HCT116 (cell line): ENCODE data around the gene TOPORS.

Experiments
- CEBPB ChIP-seq: IDR thresholded peaks from 2 replicates; pipeline ENCODE4 v1.6.1; 2012; ENCODE audit warnings: low read depth
- CTCF ChIP-seq, 3 experiments: fragments of 200-600 bp in 1 of 3; sonication (generic) in 1 of 3; IDR thresholded peaks in 2 of 3; conservative IDR thresholded peaks in 1 of 3; 2 replicates each; pipeline ENCODE4 v1.5.1; 2012 to 2017; ENCODE audit warnings: low read depth in 2 of 3, low read length in 2 of 3, antibody characterized with exemption in 1 of 3, borderline replicate concordance in 1 of 3, control low read depth in 1 of 3, mild to moderate bottlenecking in 1 of 3, mixed read lengths in 1 of 3, mixed run types in 1 of 3, moderate library complexity in 1 of 3; ENCODE audit not compliant: insufficient read depth in 1 of 3
- EZH2 ChIP-seq: fragments of 200-600 bp; sonication (generic); IDR thresholded peaks from 2 replicates; pipeline ENCODE4 v1.6.1; 2017; ENCODE audit warnings: antibody characterized with exemption, mixed run types
- FOSL1 ChIP-seq: IDR thresholded peaks from 2 replicates; pipeline ENCODE4 v1.6.1; 2012; ENCODE audit warnings: low read depth
- POLR2A ChIP-seq: IDR thresholded peaks from 2 replicates; pipeline ENCODE4 v1.7.0; 2011; ENCODE audit warnings: borderline replicate concordance; ENCODE audit not compliant: insufficient read depth, insufficient read length; ENCODE audit errors: extremely low read depth
- POLR2AphosphoS5 ChIP-seq: IDR thresholded peaks from 2 replicates; pipeline ENCODE4 v1.6.1; 2011; ENCODE audit warnings: mild to moderate bottlenecking, low read depth, low read length, moderate library complexity
- RAD21 ChIP-seq: IDR thresholded peaks from 2 replicates; pipeline ENCODE4 v1.6.1; 2012; ENCODE audit warnings: low read depth, mild to moderate bottlenecking
- SRF ChIP-seq: IDR thresholded peaks from 2 replicates; pipeline ENCODE4 v1.6.1; 2012; ENCODE audit warnings: low read depth
- ZFX ChIP-seq: fragments of 450-650 bp; IDR thresholded peaks from 2 replicates; pipeline ENCODE4 v1.6.1; 2017
- TF ChIP-seq, protein P1 (sequence below): IDR thresholded peaks from 2 replicates; pipeline ENCODE4 v1.6.1; 2011; ENCODE audit warnings: mild to moderate bottlenecking, low read length, moderate library complexity; ENCODE audit not compliant: insufficient replicate concordance; ENCODE audit errors: extremely low read depth

DNA sequence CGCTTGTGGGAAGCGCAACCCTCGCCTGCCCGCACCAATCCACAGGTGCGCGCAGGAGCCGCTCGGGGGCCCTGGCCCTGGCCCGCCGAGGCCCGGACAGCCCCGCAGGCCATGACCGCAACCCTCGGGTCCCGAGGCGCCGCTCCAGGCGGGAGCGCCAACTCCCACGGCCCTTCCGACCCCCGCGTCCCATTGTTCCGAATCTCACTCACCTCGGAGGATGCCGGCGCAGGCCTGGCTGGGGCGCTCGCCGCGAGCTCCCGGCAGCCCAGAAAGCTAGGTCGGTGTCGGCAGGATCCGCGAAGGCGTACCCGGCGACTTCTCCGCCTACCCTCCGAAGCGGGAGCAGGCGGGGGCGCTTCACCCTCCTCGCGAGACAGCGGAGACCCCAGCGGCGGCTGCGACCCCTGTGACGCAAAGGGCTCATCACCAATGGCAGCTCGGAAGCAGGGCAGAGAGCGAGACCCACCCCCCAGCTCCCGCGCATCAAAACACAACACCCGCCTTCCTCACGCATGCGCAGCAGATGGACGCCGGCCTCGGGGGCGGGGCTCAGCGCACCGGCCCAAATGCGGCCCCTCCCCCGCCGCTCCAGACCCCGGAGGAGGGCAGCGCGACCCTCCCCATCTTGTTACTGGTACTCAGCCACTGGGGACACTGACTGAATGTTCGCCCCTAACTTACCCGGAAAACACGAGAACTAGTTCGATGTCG is 1.7 kb downstream of the TOPORS start:
- TF ChIP-seq RAD21, result no peak
- TF ChIP-seq CTCF (IDR thresholded peaks at IDR 0.05 in 2 of 3, conservative IDR thresholded peaks at IDR 0.05 in 1 of 3; ENCODE audit: borderline replicate concordance in 1 of 3, insufficient read depth in 1 of 3, low read depth in 2 of 3, low read length in 2 of 3), result no peak
- TF ChIP-seq EZH2, result no peak
- no peak for TF ChIP-seq CEBPB
- TF ChIP-seq POLR2A, result no peak
- TF ChIP-seq SRF, result no peak
- TF ChIP-seq POLR2AphosphoS5, result 0 out of 2 replicates have a peak, but pooled peaks have one; percentile 22
- TF ChIP-seq, protein P1, sequence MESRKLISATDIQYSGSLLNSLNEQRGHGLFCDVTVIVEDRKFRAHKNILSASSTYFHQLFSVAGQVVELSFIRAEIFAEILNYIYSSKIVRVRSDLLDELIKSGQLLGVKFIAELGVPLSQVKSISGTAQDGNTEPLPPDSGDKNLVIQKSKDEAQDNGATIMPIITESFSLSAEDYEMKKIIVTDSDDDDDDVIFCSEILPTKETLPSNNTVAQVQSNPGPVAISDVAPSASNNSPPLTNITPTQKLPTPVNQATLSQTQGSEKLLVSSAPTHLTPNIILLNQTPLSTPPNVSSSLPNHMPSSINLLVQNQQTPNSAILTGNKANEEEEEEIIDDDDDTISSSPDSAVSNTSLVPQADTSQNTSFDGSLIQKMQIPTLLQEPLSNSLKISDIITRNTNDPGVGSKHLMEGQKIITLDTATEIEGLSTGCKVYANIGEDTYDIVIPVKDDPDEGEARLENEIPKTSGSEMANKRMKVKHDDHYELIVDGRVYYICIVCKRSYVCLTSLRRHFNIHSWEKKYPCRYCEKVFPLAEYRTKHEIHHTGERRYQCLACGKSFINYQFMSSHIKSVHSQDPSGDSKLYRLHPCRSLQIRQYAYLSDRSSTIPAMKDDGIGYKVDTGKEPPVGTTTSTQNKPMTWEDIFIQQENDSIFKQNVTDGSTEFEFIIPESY, result no peak
- no peak for TF ChIP-seq ZFX
- no peak for TF ChIP-seq FOSL1
